GM21528 (cell line): ENCODE results near the gene BEX4.
"Not testable (repeated sequence)": the region's sequence is repeated elsewhere in the genome, so short reads cannot be mapped to it uniquely, and the experiment has no call there.

ENCODE experiments used
- ATAC-seq: cut with Tn5 transposase; IDR thresholded peaks from one replicate; pipeline ENCODE4 v1.9.1; 2021; ENCODE audit warnings: mild to moderate bottlenecking, moderate library complexity; ENCODE audit not compliant: unreplicated experiment, low FRiP score

Gene BEX4

DNA sequence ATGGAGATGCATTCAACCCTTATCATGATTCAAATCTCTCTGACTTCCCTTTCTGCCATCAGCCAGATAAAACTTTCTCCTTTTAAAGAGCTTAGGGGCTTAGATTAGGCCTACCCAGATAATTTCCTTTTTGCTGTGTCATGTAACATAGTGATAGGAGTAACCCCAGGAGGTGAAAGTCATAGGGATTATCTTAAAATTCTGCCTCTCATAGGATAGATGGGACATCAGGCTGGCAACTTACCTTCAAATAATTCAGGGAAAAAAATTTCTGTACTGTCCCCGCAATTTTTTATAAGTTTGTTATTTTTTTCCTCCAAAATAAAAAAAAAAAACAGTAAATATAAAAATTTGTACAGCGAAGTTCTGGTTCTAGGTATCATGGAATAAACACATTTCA lies 20.7 kb downstream of the BEX4 start:
- ATAC-seq, result not testable (repeated sequence)

DNA sequence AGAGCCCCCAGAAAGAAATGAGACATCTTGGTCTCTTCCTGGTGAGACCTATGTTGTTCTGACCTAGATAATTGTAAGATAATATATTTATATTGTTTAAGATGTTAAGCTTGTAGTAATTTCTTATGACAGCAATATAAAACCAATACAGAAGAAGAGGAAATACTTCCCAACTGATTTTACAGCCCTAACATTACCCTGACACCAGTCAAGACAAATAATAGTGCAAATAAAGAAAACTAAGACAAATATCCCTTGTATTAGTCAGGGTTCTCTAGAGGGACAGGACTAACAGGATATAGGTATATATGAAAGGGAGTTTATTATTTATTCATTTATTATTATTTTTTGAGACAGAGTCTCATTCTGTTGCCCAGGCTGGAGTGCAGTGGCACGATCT lies 21.4 kb downstream of the BEX4 start:
- no peak for ATAC-seq

DNA sequence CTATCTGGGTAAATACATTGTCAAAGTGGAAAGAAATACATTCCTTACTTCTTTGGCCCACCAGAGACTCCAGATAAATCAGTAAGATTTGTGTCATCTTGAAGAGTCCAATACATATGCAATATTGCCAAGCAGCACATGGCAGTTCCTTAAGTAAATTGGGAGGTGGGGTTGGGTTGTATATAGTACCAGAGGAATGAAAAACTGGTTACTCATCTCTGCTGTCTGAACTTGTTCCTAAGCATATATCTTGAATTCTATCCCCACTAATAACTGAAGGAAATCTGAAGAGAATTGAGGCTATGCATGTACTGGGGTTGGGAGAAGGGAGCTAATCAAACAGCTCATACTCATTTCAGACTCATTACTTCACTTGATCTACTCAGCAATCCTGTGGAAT lies 25.2 kb downstream of the BEX4 start:
- ATAC-seq, result no peak

DNA sequence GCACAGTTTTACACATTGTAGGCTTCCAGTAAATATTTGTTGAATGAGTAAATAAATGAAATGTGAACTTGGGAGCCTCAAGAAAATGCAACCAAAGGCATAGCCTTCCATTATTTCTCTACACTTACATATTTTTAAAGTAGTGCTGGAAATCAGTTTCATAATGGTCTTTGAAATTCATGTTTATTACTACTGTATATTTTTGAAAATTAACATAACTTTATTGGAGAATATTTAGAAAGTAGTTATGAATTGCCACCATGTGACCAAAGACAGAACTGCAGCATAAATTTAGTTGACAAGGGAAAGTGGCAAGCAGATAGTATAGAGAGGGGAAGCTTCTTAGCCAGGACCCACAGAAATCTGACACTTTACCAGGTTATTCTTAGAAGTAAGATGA lies 33.6 kb downstream of the BEX4 start:
- ATAC-seq, result no peak

DNA sequence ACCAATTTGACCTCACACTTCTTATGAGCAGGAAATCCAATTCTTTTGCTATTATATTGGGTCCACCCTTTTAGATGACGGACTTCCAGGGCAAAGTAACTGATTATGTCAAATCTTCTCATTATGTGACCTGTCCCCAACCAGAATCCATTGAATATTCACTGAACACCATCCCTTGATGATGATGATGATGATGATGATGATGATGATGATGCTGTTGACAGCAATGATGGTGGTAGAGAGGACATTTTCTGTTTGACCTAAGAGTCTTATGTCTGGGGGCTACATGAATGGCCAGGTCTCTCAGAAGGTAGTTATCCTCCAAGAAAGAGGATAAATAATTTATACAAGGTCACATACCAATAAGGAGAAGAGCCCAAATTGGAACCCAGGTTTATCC lies 34.9 kb downstream of the BEX4 start:
- ATAC-seq, result no peak

DNA sequence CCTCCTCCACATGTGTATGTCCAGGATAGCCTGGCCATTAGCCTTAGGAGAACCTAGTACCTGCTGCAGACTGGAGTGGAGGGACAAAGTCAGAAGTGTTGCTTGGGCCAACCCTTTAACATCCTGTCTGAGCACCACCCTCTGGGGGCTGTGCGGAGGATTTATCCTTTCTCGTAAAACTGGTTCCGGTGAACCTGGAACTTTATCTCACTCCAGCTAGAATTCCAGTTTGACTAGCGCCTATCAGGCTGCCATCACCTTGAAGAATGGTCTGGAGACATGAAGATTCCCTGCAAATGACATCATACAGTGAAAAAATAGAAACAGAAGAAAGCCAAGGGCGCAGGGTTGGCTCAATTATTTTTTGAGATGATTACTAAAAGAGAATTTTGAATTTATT lies 36.1 kb downstream of the BEX4 start:
- no peak for ATAC-seq

GRCh38 chrX:103253608-103254007 lies 38.7 kb downstream of the BEX4 start:
- ATAC-seq, result no peak

- ATAC-seq, result peak; percentile 81
Observed at GRCh38 chrX:103254171-103254824, 39.4 kb downstream of the BEX4 start.

- ATAC-seq, result peak; percentile 88
Observed at GRCh38 chrX:103254921-103255493, 40.1 kb downstream of the BEX4 start, which contains the start of gene TCEAL8. TSS of gene TCEAL8 (minus strand) at chrX:103255155. CDS start at chrX:103253979, 1,176 bp downstream.

DNA sequence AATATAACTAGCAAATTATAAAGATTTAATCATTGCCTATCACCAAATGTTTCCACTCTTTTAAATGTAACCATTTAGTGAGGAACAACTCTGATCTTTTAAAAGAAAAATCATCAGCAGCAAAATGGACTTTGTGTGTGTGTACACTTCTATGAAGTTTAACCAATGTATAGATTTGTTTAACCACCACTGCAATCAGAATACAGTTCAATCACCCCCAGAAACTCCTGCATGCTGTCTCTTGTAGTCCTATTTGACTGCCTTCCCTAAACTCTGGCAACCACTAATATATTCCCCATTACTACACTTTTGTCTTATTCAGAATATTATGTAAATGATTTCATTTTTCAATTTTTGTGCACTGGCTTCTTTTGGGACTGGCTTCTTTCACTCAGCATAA lies 41.7 kb downstream of the BEX4 start:
- no peak for ATAC-seq

DNA sequence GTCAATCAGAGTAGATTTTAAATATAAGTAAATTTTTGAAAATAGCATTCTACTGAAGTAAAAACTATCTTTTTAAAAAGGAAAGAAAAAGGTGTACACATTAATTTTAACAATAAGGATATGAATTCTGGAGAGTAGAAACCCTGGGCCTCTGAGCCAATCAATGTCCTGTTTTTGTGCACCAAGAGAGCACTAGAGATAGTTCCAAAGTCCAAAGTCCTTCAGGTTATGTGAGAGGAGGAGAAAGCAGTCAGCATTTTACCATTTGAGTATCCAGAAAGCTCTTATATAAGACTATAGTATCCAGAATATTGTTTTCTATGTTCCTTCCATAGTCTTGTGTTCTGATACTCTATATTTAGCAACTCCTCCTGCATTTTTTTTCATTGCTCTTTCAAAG lies 43.4 kb downstream of the BEX4 start:
- ATAC-seq, result no peak
